HL-60 (cell line): ENCODE results near the gene SDS.

ENCODE experiments used
- DNase-seq, 2 experiments: peaks; one replicate each; pipeline ENCODE4 v3.0.0-alpha.2; 2010 to 2020; ENCODE audit warnings: low read depth in 1 of 2, low spot score in 1 of 2
- H3K27ac ChIP-seq: fragments of 250-450 bp; sonication (Bioruptor Pico); replicated peaks from 2 replicates; pipeline ENCODE4 v1.5.1; 2020; ENCODE audit warnings: mild to moderate bottlenecking, moderate library complexity
- H3K27me3 ChIP-seq: fragments of 250-450 bp; sonication (Bioruptor Pico); 2 replicates; pipeline ENCODE4 v1.5.1; 2021; ENCODE audit warnings: mild to moderate bottlenecking, moderate library complexity; ENCODE audit not compliant: insufficient read depth, poor library complexity, severe bottlenecking
- H3K4me3 ChIP-seq: replicated peaks from 2 replicates; pipeline ENCODE4 v1.5.1; 2011; ENCODE audit warnings: mild to moderate bottlenecking, control low read depth, low read length; ENCODE audit not compliant: insufficient read depth
- GABPA ChIP-seq: IDR thresholded peaks from 2 replicates; pipeline ENCODE4 v1.6.1; 2012; ENCODE audit warnings: low read depth
- POLR2AphosphoS5 ChIP-seq: IDR thresholded peaks from 2 replicates; pipeline ENCODE4 v1.6.1; 2012; ENCODE audit warnings: low read depth
- SPI1 ChIP-seq: IDR thresholded peaks from 2 replicates; pipeline ENCODE4 v1.6.1; 2012; ENCODE audit warnings: low read depth, mild to moderate bottlenecking, borderline replicate concordance
- TF ChIP-seq, protein P1 (sequence below): IDR thresholded peaks from one replicate; pipeline ENCODE4 v1.5.1; 2011; ENCODE audit warnings: low read length, control low read depth, inconsistent platforms; ENCODE audit not compliant: insufficient read depth
- TF ChIP-seq, protein P2 (sequence below): IDR thresholded peaks from 2 replicates; pipeline ENCODE4 v1.6.1; 2012; ENCODE audit warnings: low read depth; ENCODE audit not compliant: insufficient replicate concordance

SDS gene

GRCh38 chr12:113346353-113346752 lies 57.3 kb downstream of the SDS start:
- peak in 1 of 2 experiments; percentile 17 for DNase-seq
- TF ChIP-seq GABPA = no peak
- TF ChIP-seq SPI1 = peak; percentile 25; the same call in 1 of the 2 replicates
- TF ChIP-seq, protein P1, sequence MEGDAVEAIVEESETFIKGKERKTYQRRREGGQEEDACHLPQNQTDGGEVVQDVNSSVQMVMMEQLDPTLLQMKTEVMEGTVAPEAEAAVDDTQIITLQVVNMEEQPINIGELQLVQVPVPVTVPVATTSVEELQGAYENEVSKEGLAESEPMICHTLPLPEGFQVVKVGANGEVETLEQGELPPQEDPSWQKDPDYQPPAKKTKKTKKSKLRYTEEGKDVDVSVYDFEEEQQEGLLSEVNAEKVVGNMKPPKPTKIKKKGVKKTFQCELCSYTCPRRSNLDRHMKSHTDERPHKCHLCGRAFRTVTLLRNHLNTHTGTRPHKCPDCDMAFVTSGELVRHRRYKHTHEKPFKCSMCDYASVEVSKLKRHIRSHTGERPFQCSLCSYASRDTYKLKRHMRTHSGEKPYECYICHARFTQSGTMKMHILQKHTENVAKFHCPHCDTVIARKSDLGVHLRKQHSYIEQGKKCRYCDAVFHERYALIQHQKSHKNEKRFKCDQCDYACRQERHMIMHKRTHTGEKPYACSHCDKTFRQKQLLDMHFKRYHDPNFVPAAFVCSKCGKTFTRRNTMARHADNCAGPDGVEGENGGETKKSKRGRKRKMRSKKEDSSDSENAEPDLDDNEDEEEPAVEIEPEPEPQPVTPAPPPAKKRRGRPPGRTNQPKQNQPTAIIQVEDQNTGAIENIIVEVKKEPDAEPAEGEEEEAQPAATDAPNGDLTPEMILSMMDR = no peak
- no peak for TF ChIP-seq POLR2AphosphoS5
- Histone ChIP-seq H3K27me3 (no peaks in the 10 kb centered on the region), H3K4me3 (no peak overlapping the region), H3K27ac (no peak overlapping the region)

GRCh38 chr12:113345318-113345717 lies 58.4 kb downstream of the SDS start:
- TF ChIP-seq GABPA = no peak
- TF ChIP-seq SPI1 = no peak
- TF ChIP-seq, protein P1 = no peak
- TF ChIP-seq, protein P2, sequence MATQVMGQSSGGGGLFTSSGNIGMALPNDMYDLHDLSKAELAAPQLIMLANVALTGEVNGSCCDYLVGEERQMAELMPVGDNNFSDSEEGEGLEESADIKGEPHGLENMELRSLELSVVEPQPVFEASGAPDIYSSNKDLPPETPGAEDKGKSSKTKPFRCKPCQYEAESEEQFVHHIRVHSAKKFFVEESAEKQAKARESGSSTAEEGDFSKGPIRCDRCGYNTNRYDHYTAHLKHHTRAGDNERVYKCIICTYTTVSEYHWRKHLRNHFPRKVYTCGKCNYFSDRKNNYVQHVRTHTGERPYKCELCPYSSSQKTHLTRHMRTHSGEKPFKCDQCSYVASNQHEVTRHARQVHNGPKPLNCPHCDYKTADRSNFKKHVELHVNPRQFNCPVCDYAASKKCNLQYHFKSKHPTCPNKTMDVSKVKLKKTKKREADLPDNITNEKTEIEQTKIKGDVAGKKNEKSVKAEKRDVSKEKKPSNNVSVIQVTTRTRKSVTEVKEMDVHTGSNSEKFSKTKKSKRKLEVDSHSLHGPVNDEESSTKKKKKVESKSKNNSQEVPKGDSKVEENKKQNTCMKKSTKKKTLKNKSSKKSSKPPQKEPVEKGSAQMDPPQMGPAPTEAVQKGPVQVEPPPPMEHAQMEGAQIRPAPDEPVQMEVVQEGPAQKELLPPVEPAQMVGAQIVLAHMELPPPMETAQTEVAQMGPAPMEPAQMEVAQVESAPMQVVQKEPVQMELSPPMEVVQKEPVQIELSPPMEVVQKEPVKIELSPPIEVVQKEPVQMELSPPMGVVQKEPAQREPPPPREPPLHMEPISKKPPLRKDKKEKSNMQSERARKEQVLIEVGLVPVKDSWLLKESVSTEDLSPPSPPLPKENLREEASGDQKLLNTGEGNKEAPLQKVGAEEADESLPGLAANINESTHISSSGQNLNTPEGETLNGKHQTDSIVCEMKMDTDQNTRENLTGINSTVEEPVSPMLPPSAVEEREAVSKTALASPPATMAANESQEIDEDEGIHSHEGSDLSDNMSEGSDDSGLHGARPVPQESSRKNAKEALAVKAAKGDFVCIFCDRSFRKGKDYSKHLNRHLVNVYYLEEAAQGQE = no peak
- TF ChIP-seq POLR2AphosphoS5 = no peak
- Histone ChIP-seq H3K27me3 (no peaks in the 10 kb centered on the region), H3K4me3 (no peak overlapping the region), H3K27ac (no peak overlapping the region)
- DNase-seq = no peak
